Nephron (organoid): ENCODE measurements around the gene OTUD1.

Experiments used
- H3K27ac Mint-ChIP-seq, 3 experiments: 2 replicates each; pipeline ENCODE4 v1.8.0; 2020; ENCODE audit warnings: mixed read lengths in 3 of 3, mild to moderate bottlenecking in 2 of 3, moderate library complexity in 1 of 3
- H3K27me3 Mint-ChIP-seq: 2 replicates; pipeline ENCODE4 v1.8.0; 2021; ENCODE audit warnings: low read depth, mild to moderate bottlenecking, moderate library complexity, mixed read lengths
- H3K36me3 Mint-ChIP-seq: 2 replicates; pipeline ENCODE4 v1.8.0; 2020; ENCODE audit warnings: low read depth, mixed read lengths
- H3K4me1 Mint-ChIP-seq: 2 replicates; pipeline ENCODE4 v1.8.0; 2020; ENCODE audit warnings: mixed read lengths
- H3K4me3 Mint-ChIP-seq, 3 experiments: 2 replicates each; pipeline ENCODE4 v1.8.0; 2020; ENCODE audit warnings: mild to moderate bottlenecking in 3 of 3, mixed read lengths in 3 of 3, moderate library complexity in 2 of 3
- H3K9me3 Mint-ChIP-seq: 2 replicates; pipeline ENCODE4 v1.8.0; 2020; ENCODE audit warnings: mixed read lengths
- CTCF ChIP-seq, 3 experiments: fragments of 200-600 bp; sonication (generic); IDR thresholded peaks; one replicate each; pipeline ENCODE4 v1.5.0; 2021; ENCODE audit warnings: antibody characterized with exemption in 3 of 3; ENCODE audit not compliant: unreplicated experiment in 3 of 3

The OTUD1 gene

GRCh38 chr10:23448802-23449570 is 10.1 kb downstream of the OTUD1 start:
- Mint-ChIP-seq H3K4me3 (no peak overlapping the region), H3K27me3 (no peaks in the 10 kb centered on the region), H3K9me3 (no peaks in the 10 kb centered on the region), H3K27ac (no peak overlapping the region), H3K4me1 (peaks cover 5% of the 10 kb centered on the region), H3K36me3 (no peaks in the 10 kb centered on the region)
- no peak for TF ChIP-seq CTCF (IDR thresholded peaks at IDR 0.05; ENCODE audit: unreplicated experiment in 3 of 3)

DNA sequence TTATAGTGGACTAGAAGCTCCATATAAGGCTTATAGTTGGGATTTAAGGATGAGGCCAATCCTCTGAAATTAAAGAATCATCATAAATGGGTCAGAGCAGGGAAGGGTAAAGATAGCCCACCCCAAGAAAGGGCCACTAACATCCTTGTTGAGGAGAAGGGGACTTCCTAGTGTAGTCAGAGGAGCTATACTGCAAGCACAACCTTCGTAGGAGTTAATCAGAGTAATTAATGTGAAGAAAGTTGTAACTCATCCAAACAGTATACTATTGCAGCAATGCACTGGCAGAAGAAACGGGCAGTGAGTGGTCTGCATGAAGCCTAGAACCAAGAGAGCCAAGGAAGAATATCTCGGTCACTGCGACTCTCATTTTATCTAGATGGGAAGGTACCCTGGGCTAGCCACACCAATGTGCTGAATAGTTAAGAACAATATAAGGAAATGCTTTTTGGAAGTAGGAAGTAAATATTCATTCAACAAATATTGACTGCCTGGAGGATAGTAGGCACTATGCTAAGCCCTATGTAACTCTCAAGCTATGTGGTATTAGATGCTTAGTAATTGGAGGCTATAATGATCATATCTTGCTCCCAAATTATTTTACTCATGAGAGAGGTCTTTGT is 13.3 kb downstream of the OTUD1 start:
- H3K4me1 Mint-ChIP-seq, result no peaks in the 10 kb centered on the region
- no peak for TF ChIP-seq CTCF (IDR thresholded peaks at IDR 0.05; ENCODE audit: unreplicated experiment in 3 of 3)
- H3K36me3 Mint-ChIP-seq, result no peaks in the 10 kb centered on the region
- H3K4me3 Mint-ChIP-seq, result no peak overlapping the region
- no peaks in the 10 kb centered on the region for H3K9me3 Mint-ChIP-seq
- no peak overlapping the region for H3K27ac Mint-ChIP-seq
- H3K27me3 Mint-ChIP-seq, result no peaks in the 10 kb centered on the region

GRCh38 chr10:23453465-23453864 is 14.6 kb downstream of the OTUD1 start:
- no peaks in the 10 kb centered on the region for H3K9me3 Mint-ChIP-seq
- H3K27me3 Mint-ChIP-seq, result no peaks in the 10 kb centered on the region
- TF ChIP-seq CTCF (IDR thresholded peaks at IDR 0.05; ENCODE audit: unreplicated experiment in 3 of 3), result no peak
- H3K4me1 Mint-ChIP-seq, result no peaks in the 10 kb centered on the region
- no peak overlapping the region for H3K27ac Mint-ChIP-seq
- H3K36me3 Mint-ChIP-seq, result no peaks in the 10 kb centered on the region
- no peak overlapping the region for H3K4me3 Mint-ChIP-seq

GRCh38 chr10:23457632-23458417 is 18.9 kb downstream of the OTUD1 start:
- H3K4me3 Mint-ChIP-seq, result no peak overlapping the region
- no peaks in the 10 kb centered on the region for H3K27me3 Mint-ChIP-seq
- TF ChIP-seq CTCF (IDR thresholded peaks at IDR 0.05; ENCODE audit: unreplicated experiment in 3 of 3), result no peak
- H3K4me1 Mint-ChIP-seq, result no peaks in the 10 kb centered on the region
- H3K27ac Mint-ChIP-seq, result no peak overlapping the region
- H3K36me3 Mint-ChIP-seq, result no peaks in the 10 kb centered on the region
- no peaks in the 10 kb centered on the region for H3K9me3 Mint-ChIP-seq

GRCh38 chr10:23459308-23459939 is 20.5 kb downstream of the OTUD1 start:
- no peaks in the 10 kb centered on the region for H3K4me1 Mint-ChIP-seq
- H3K27ac Mint-ChIP-seq, result no peak overlapping the region
- H3K4me3 Mint-ChIP-seq, result no peak overlapping the region
- no peaks in the 10 kb centered on the region for H3K36me3 Mint-ChIP-seq
- no peaks in the 10 kb centered on the region for H3K27me3 Mint-ChIP-seq
- H3K9me3 Mint-ChIP-seq, result no peaks in the 10 kb centered on the region
- no peak for TF ChIP-seq CTCF (IDR thresholded peaks at IDR 0.05; ENCODE audit: unreplicated experiment in 3 of 3)
